ENCODE results near the gene AOPEP.

GRCh38 chr9:94773655-94774054, 47.2 kb downstream of the AOPEP start:
- no peak for TF ChIP-seq CTCF (IDR thresholded peaks at IDR 0.05)
- TF ChIP-seq POLR2A (IDR thresholded peaks at IDR 0.05): no peak

Measured in thyroid gland (tissue), 4 donors.